Activated CD4-positive, alpha-beta T cell treated with anti-CD3 and anti-CD28 coated beads, Interleukin-2, Interleukin-4, amounts not matched to agents 100 ng/mL and 50 ng/mL, durations not matched to agents 16 hours and 8 hours (primary cell): ENCODE measurements around the gene PRKCD.

Experiments
- DNase-seq: peaks from one replicate; pipeline ENCODE4 v3.0.0-alpha.2; 2020; ENCODE audit warnings: low spot score

PRKCD gene

GRCh38 chr3:53217175-53217574 lies 56.2 kb downstream of the PRKCD start:
- no peak for DNase-seq

GRCh38 chr3:53218131-53218530 lies 57.1 kb downstream of the PRKCD start:
- DNase-seq: no peak

GRCh38 chr3:53219895-53220483 lies 59.0 kb downstream of the PRKCD start:
- peak; percentile 86 for DNase-seq

- DNase-seq: no peak
Measured at GRCh38 chr3:53221345-53221744, 60.3 kb downstream of the PRKCD start.

GRCh38 chr3:53221827-53222182 lies 60.8 kb downstream of the PRKCD start:
- DNase-seq: no peak

GRCh38 chr3:53222183-53222901 lies 61.3 kb downstream of the PRKCD start:
- no peak for DNase-seq

- no peak for DNase-seq
Measured at GRCh38 chr3:53223025-53223424, 62.0 kb downstream of the PRKCD start.

- no peak for DNase-seq
Measured at GRCh38 chr3:53223541-53223966, 62.5 kb downstream of the PRKCD start.

GRCh38 chr3:53224026-53224425 lies 63.0 kb downstream of the PRKCD start:
- DNase-seq: no peak

GRCh38 chr3:53224536-53224935 lies 63.5 kb downstream of the PRKCD start:
- no peak for DNase-seq

- no peak for DNase-seq
Measured at GRCh38 chr3:53225181-53225580, 64.2 kb downstream of the PRKCD start.

- DNase-seq: no peak
Measured at GRCh38 chr3:53225651-53226050, 64.6 kb downstream of the PRKCD start.

- no peak for DNase-seq
Measured at GRCh38 chr3:53226142-53226840, 65.3 kb downstream of the PRKCD start.

- no peak for DNase-seq
Measured at GRCh38 chr3:53226841-53227407, 65.9 kb downstream of the PRKCD start.

GRCh38 chr3:53227993-53228885 lies 67.2 kb downstream of the PRKCD start:
- DNase-seq: no peak

- DNase-seq: no peak
Measured at GRCh38 chr3:53229171-53229570, 68.2 kb downstream of the PRKCD start.

GRCh38 chr3:53229606-53230005 lies 68.6 kb downstream of the PRKCD start:
- no peak for DNase-seq

GRCh38 chr3:53230041-53230621 lies 69.1 kb downstream of the PRKCD start:
- DNase-seq: no peak

GRCh38 chr3:53230789-53231188 lies 69.8 kb downstream of the PRKCD start:
- DNase-seq: no peak

- DNase-seq: no peak
Measured at GRCh38 chr3:53231532-53232511, 70.8 kb downstream of the PRKCD start.
